ENCODE data around the gene CTXN2.

Gene CTXN2

DNA sequence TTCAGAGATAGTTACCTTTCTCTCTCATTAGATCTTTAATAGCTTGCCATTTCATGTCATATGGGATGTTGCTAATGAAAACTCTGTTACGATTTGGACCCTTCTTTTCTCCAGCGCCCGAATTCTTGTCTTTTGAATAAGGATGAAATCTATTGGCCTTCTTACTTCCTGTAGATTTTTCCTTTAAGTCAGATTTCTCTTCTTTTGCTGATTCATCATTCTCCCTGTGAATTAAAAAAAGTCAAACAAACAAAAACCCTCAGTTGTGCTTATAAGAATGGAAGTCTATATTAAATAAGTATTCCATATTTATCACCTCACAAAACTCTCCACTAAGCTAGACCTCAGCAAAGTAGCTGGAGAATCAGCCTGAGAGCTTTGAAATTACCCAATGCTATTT is 22.8 kb upstream of the CTXN2 start:
- TF ChIP-seq, protein P1, sequence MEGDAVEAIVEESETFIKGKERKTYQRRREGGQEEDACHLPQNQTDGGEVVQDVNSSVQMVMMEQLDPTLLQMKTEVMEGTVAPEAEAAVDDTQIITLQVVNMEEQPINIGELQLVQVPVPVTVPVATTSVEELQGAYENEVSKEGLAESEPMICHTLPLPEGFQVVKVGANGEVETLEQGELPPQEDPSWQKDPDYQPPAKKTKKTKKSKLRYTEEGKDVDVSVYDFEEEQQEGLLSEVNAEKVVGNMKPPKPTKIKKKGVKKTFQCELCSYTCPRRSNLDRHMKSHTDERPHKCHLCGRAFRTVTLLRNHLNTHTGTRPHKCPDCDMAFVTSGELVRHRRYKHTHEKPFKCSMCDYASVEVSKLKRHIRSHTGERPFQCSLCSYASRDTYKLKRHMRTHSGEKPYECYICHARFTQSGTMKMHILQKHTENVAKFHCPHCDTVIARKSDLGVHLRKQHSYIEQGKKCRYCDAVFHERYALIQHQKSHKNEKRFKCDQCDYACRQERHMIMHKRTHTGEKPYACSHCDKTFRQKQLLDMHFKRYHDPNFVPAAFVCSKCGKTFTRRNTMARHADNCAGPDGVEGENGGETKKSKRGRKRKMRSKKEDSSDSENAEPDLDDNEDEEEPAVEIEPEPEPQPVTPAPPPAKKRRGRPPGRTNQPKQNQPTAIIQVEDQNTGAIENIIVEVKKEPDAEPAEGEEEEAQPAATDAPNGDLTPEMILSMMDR (IDR thresholded peaks at IDR 0.05; ENCODE audit: insufficient read depth, low read depth, low read length, missing control alignments): no peak
- H3K4me3 ChIP-seq (ENCODE audit: low read length): no peak overlapping the region
- no peak for DNase-seq (ENCODE audit: low read depth)

DNA sequence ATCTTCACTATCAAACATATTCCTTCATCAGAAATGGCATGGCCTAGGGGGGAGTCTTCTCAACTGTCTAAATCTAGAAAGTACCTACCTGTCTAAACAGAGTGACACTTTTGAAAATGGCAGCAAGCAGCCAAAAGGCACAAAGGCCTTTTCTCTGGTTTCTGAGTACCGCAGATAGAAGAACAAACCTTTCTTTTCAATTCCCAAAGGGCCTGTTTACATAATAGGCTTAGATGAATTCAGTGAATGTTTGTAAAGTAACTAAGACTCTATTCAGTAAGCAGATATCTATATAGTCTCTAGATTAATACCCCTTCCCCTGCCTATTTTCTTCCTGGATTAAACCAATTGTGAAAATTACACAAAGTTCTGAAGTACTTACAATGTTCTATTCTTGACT is 20.5 kb upstream of the CTXN2 start:
- no peak for DNase-seq (ENCODE audit: low read depth)
- TF ChIP-seq, protein P1 (IDR thresholded peaks at IDR 0.05; ENCODE audit: insufficient read depth, low read depth, low read length, missing control alignments): no peak

DNA sequence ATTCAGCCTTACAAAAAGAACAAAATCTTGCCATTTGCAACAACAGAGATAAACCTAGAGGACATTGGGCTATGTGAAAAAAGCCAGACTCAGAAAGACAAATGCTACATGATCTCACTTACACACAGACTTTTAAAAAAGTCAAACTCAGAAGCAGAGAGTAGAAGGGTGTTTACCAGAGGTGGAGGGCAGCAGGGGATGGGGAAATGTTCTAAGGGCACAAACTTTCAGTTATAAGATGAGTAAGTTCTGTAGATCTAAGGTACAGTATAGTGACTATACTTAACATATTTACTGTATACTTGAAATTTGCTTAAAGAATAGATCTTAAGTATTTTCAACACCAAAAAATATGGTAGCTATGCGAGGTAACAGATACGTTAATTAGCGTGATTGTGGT is 16.3 kb upstream of the CTXN2 start:
- TF ChIP-seq, protein P1 (IDR thresholded peaks at IDR 0.05; ENCODE audit: insufficient read depth, low read depth, low read length, missing control alignments): no peak
- DNase-seq (ENCODE audit: low read depth): no peak
- H3K4me3 ChIP-seq (ENCODE audit: low read length): no peak overlapping the region

More for the DNA sequence above, 20.5 kb upstream of the CTXN2 start:
- no peak overlapping the region for H3K4me3 ChIP-seq (ENCODE audit: low read length)

DNA sequence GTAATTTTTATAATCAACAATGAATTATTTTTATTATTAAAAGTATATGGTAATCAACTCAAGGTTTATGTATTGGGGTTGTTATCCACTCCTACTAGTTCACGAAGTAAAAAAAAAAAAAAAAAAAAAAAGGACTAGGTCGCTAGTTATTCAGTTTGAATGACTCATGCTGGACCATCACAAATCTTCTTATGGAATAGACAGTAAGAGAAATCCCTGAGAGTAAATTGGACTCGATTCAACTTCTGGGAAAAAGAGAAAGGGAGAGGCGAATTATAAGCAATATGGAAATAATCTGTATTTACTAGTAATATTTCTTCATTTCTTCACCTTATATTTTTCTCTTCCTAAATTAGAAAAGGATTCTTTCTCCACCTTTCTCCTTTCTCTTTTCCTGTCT is 15.4 kb upstream of the CTXN2 start:
- H3K4me3 ChIP-seq (ENCODE audit: low read length): no peak overlapping the region
- DNase-seq (ENCODE audit: low read depth): no peak
- TF ChIP-seq, protein P1 (IDR thresholded peaks at IDR 0.05; ENCODE audit: insufficient read depth, low read depth, low read length, missing control alignments): no peak

DNA sequence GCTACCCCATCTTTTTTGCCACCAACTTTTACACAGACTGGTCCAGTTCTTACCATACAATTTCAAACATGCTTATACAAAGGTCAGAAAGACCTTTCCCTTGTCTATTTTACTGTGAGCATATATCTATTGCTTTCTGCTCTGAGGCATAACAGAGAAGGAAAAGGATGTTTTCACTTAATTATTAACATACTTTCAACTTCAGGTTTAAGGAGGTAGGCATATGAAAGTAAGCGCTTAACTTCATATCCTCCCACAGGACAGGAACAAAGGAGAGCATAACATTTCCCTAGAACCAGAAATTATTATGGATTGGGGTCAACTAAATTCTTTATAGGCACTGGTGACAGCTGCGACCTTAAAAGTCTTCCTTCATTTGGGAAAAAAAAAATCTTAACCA is 14.5 kb upstream of the CTXN2 start:
- DNase-seq (ENCODE audit: low read depth): no peak
- TF ChIP-seq, protein P1 (IDR thresholded peaks at IDR 0.05; ENCODE audit: insufficient read depth, low read depth, low read length, missing control alignments): no peak
- no peak overlapping the region for H3K4me3 ChIP-seq (ENCODE audit: low read length)

DNA sequence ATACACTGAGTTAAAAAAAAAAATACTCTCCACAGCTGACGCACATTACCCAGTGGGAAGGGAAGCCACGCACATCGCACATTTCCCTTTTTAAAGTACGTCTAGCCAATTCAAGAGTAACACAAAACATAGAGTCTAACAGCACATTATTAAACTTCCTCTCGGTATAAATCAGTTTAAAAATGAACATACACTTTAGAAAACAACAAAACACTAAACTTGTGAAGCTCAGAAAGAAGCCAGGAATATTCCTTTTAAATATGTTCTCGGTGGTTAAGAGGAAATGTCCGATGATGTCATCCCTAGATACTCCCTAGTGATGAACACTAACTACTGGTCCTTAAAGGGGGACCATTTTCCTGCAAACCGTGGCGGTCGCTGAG is 14.1 kb upstream of the CTXN2 start:
- peak overlapping the region; percentile 49 for H3K4me3 ChIP-seq (ENCODE audit: low read length)
- peak; percentile 56 for DNase-seq (ENCODE audit: low read depth)
- TF ChIP-seq, protein P1 (IDR thresholded peaks at IDR 0.05; ENCODE audit: insufficient read depth, low read depth, low read length, missing control alignments): no peak

DNA sequence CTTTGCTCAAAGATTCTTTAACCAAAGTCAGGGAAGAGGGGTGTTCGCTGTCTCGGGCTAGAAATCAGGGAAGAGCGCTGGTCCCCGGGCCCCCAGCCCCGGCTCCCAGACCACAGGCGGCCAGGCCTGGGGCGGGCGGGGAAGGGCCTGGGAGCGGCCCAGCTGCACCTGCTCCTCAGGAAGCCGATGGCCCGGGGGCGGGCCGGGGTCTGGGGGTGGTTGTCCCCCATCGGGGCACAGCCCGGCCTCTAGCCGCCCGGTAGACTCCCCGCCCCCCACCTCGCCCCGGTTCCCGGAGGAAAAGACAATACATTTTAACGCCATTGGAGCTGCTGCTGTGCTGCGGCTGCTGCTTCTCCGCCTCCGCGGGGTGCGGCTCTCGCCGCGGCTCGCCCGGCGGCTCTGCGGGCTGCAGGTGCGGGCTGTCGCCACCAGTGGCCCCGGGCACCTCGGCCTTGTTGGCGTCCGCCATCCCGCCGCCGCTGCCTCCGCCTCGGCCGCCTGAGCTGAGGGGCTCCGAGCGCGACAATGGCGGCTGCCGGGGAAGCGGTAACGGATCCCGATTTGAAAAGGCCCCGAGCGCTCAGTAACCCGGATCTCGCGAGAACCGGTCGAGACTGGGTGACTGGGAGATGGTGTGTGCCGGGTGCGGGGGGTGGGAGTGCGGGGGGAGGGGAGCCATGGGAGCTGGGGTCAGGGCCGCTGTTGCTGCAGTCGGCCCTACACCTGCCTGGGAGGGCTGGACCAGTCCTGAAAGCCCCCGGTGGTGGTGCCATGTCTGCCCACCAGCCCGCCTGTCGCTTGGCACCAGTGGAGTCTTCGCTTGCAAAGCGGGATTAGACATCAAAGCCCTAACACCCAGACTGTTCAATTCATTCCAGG is 13.5 kb upstream of the CTXN2 start, which contains the start of gene MYEF2:
Gene MYEF2 (minus strand): TSS at position 530 of the 882 bp plus-strand sequence. CDS start 58 bp downstream, at position 472.
- TF ChIP-seq, protein P1 (IDR thresholded peaks at IDR 0.05; ENCODE audit: insufficient read depth, low read depth, low read length, missing control alignments): no peak
- H3K4me3 ChIP-seq (ENCODE audit: low read length): peak within 1 kb of the TSS; percentile 49
- DNase-seq (ENCODE audit: low read depth): peak; percentile 66

All from epithelial cell of esophagus (primary cell).